ENCODE measurements around the gene OAT.
A peak's percentile ranks its signal among the peaks of the same experiment; 100 is the strongest.
"Not testable (repeated sequence)": the region's sequence is repeated elsewhere in the genome, so short reads cannot be mapped to it uniquely, and the experiment has no call there.

Gene OAT

DNA sequence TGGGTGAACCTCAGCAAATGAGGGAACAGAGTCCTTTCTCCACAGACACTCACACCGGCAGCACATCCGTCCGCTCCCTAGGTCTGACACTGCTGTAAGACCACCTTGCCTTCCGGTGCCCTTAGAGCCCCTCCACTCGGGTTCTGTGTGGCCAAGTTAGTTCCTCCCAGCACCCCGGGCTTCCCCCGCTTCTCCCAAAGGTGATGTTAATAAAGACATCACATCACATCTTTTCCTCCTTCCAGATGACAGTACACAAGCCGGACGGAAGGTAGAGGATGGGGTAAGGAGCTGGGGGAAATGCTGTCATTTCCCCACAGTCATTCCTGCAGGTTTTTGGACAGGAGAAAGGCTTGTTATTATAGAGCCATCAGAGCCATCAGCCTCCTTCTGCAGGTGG, 42.3 kb downstream of the OAT start:
- DNase-seq = no peak

DNA sequence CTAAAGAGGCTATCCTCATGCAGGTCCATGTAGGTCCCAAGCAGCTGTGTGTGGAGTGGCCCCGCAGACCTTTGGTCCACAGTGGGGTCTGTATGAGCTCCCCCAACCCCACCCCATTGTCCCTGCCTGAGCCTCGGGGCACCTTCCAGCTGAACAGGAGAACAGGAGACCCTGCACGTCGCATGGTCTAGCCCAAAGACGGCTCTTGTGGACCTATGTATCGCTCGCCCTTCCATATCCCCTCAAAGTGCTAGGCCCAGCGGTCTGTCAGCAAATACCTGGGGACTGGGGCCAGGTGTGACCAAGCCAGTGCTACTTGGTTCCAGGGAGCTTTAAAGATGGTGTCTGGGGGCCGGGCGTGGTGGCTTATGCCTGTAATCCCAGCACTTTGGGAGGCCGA, 43.0 kb downstream of the OAT start:
- DNase-seq = no peak

DNA sequence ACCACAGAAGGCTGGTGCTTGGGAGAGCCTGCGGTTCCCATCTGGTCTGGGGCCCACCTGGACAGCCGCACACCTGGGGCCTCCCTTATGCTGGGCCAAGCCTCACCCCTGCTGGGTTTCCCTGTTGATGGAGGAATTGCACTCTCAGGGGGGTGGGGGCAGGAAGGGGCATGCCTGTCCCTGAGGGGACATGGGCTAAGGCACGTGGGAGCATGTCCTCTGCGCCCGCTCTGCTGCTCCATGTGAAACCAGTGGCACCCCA, 43.4 kb downstream of the OAT start:
- DNase-seq = no peak

DNA sequence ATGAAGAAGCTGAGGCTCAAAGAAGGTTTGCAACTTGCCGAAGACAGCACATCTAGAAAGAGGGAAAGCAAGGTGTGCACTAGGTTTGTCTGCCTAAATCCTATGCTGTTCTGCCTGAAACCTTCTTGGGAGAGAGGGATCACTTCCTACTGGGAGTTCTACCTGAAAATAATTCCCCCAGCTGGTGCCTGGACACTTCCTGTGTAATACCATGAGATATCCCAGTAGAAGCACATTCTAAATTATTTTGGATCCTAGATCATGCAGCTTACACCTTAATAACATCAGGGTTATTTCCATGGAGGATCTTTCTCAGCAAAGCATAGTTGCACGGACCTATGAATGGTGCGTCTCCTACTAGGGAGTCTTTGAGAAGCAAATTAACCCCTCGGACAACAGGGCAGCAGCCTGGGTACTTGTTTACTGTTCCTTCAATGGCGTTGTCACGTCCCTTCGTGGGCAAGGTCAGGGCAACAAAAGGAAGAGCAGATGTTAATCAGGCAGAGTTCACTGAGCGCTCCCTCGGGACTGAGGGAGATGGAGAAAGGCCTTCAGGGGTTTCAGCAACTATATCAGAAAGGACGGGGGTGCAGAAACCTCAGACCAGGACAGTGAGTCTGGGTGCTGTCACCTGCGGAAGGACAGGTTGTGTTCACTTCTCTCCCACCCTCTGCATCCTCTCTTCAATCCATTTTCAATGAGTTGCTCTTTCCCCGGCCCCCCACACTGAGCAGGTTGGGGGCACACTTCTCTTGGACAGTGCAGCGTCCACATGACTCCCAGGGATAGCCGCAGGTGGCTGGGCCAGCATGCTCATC, 44.0 kb downstream of the OAT start:
- no peak for DNase-seq

DNA sequence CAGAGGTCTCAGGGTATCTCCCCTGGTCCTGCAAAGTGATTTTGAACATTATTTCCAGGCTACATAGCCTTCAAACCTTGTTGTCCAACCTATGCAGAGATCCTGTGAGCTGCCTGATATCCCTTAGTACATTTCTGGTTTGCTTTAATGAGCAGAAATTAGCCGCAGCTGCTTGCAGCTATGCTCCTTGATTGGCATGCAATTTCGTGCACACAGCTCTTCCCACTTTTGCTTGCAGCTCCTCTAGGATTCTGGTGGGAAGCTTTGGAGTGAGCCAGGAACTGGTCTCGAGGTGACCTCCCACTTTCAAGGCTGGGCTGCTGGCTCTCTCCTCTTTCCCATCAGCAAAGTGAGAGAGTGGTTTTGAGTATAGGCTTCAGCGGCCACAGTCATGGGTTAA, 45.8 kb downstream of the OAT start:
- no peak for DNase-seq

DNA sequence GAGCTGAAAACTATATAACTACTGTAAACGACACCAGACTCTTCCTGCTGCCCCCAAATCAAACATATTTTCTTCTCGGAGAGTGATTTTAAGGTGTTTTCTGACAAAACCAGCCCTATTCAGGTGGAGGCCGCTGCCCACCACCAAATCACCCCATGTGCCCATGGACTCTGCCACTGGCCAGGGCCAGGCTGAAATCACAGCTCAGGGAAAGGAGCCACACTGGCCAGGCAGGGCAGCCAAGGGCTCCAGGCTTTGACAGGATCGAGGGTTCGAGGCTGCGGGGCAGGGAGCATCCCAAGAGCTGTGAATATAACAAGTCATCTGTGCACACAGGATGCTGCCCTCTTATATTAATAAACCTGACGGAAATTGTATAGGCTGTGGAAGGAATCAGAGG, 48.3 kb downstream of the OAT start:
- no peak for DNase-seq

DNA sequence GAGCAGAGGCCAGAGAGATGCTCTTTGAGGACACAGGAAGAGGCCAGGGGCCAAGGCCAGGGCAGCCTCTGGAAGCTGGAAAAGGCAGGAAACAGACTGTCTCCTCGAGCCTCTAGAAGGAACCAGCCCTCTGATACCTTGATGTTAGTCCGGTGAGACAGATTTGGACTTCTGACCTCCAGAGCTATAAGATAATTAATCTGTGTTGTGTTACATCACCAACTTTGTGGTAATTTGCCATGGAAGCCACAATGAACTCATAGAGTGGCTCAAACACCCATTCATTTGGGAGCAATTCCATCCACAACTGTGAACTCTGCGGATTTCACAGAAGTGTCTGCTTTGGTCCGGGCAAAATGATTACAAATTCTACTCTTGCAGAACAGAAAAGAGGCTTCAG, 48.7 kb downstream of the OAT start:
- DNase-seq = no peak

DNA sequence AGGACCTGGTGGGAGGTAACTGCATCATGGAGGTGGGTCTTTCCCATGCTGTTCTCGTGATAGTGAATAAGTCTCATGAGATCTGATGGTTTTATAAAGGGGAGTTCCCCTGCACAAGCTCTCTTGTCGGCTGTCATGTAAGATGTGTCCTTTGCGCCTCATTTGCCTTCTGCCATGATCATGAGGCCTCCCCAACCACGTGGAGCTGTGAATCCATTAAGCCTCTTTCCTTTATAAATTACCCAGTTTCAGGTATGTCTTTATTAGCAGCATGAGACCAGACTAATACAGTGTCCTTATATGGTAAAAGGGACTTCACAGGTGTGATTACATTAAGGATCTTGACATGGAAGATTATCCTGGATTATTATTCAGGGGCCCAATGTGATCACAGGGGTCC, 49.2 kb downstream of the OAT start:
- not testable (repeated sequence) for DNase-seq

DNA sequence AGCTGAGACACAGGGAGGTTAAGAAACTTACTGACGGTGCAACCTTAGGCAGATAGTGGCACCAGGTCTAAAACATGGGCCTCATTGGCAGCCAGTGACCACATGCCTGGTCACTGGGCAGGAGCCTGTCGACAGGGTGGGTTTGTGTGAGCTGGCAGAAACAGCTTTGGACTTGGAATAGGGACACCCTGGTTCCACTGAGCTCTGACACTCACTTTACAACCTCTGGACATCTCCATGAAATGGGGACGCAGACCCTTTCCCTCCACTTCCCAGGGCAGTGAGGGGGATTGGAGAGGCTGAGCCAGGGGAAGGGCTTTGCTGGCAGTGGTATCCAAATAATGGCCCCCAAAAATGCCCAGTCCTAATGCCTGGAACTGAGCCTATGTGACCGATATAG, 49.7 kb downstream of the OAT start:
- DNase-seq = no peak

DNA sequence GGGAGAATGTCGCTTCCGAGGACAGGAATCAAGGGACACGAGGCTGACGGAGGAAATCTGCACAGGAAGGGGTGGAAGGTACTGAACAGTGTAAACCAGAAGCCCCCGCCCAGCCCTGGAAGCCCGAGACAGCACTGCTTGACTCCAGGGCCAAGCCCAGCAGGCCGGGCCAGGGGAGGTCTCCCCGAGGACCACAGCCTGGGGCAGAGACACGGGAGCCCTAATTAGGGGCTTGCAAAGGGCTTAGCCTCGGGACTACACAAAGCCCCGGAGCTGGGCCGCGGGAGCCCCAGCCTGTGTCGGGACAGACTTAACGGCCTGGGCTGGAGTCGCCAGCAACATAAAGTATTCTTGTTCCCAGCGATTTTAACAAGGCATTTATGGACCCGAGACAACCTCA, 50.8 kb downstream of the OAT start:
- DNase-seq = no peak

DNA sequence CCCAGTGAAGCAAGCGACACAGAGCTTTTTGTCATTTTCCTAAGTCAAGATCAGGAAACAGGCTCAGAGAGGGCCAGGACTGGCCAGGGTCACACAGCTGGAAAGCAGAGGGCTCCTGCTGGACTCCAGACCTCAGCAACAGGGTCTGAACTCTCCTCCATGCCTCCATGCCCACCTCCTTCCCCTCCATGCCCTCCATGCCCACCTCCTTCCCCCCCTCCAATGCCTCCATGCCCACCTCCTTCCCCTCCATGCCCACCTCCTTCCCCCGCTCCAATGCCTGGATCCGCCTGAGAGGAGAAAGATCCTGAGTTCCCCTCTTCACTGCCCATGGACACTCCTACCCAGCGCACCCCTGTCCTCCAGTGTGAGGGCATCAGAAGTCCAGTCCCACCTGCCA, 51.3 kb downstream of the OAT start:
- no peak for DNase-seq

DNA sequence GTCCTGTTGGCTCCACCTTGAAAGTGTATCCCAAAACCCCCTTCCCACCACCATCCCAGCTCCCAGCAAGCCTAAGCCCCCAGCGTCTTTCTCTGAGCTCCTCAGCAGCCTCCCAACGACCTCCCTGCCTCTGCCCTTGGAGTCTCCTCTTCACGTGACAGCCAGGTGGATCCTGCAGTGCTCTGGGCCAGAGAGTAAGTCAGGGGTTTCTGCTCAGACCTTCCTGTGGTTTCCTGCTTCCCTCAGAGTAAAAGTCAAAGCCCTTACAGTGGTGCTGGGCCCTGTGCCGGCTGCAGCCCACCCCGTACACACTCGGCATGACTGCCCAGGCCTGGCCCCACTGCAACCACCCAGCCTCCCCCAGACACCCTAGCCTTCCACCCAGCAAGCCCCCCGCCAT, 51.9 kb downstream of the OAT start:
- DNase-seq = no peak

DNA sequence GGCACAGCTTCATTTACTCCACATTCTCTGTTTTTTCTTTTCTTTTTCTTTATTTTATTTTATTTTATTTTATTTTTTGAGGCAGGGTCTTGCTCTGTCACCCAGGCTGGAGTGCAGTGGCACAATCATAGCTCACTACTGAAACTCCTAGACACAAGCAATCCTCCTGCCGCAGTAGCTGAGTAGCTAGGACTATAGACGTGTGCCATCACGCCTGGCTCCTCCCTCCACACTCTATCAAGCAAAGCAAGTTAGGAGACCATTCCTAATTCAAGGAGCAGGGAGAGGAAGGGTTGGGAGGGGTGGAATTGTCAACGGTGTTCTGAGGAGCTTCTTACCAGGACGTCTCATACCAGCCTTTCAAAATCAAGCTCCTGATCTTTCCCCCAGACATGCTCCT, 52.4 kb downstream of the OAT start:
- no peak for DNase-seq

DNA sequence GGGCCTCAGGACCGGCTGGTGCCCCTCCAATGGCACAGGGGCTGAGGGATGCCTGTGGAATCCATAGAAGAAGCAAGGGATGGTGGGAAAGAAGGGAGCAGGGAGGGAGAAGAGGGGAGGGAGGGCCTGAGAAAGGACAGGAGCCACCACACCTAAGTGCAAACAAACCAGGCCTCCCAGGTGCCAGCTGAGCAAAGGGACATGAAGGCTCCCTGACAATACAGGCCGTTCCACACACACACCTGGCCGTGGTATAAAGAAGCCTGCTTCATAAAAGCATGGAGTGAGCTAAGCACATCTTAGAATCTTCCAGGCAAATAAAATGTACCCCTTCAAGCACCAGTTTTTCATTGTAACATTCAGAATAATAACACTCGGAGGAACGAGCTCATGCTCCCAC, 54.0 kb downstream of the OAT start:
- peak in 1 of 2 experiments; percentile 25 for DNase-seq

DNA sequence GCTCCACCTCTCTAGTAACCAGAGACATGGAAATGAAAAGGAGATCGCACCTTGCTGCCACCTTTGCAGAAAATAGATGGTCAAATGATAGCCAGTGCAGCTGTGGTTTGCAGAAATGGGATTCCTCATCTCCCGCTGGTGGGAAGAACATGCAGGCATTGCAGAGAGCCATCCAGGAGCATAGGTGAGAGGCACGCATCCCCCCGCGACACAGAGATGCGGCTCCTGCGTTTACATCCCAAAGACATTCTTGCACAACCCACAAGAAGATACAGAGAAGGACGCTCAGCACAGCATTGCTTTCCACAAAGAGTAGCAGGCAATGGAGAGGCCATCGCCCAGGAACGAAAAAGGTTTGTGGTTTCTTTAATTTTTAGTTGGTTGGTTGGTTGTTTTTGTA, 56.2 kb downstream of the OAT start:
- DNase-seq = no peak

DNA sequence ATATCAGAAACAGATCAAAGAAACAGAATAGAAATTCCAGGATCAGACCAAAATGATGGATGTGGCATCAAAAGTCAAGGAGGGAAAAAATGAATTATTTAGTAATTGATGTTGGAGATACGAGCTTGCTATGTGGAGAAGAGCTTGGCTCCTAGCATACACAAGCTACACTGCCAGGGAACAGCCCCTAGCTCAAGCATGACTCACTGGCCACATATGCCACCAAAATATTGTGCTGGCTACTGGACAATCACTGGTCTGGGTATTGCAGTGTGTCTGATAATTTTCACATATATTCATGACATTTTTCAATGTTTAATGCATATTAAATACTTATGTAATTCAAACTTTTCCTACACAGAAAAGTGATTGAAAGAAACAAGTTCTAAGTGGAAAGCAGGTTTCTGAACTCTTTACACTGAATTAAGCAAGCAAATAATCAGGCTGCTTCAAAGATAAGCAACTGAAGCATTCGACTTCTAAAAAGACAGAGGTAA, 59.3 kb downstream of the OAT start:
- no peak for DNase-seq

DNA sequence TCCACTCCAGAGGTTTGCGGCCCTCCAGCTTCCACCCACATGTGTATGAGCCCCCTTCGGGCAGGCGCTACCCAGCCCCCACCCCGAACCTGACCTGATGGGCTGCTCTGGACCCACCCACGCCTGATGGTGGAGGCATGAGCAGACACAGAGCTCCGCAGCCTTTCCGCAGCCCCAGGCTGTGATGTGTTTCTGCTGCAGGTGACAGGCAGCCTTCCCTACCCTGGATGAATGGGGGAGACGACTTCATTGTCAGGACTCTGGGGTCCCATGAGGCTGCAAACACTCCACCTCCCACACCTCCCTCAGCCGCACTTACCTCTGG, 61.2 kb downstream of the OAT start:
- no peak for DNase-seq

DNA sequence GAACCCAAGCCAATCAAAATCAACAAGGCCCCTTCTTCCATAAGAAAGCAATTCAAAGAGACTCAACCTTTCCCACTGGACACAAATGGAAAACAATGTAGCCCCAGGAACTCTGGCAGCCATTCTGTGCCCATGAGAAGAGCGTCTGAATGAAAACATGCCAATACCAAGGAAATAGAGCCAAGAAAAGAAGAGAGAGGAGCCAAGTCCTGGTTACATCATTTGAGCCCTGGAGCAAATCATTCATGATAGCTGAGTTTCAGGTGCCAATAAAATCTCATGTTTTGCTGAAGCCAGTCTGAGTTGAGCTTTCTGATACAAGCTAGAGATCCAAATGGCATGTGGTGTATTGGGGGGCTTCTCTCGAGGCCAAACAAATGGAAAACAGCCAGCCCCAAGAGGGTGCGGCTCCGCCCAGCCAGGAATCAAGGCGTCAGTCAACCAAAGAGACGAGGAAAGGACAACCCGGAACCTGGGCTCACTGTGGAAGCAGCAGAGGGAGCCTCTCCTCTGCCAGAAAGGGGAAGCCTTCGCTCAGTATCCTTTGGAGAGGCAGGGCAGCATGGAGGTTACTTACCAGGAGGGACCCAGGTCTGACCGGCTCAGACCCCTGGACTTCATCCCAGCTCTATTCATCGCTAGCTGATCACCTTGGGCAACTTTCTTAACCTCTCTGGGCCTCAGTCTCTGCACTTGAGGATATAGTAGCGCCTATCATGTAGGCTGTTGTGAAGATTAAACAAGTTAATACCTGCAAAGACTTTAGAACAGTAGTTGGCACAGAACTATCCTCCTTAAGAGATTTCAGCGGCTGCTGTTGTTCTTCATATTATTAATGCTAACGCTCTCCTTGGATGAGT, 61.8 kb downstream of the OAT start:
- DNase-seq = no peak

DNA sequence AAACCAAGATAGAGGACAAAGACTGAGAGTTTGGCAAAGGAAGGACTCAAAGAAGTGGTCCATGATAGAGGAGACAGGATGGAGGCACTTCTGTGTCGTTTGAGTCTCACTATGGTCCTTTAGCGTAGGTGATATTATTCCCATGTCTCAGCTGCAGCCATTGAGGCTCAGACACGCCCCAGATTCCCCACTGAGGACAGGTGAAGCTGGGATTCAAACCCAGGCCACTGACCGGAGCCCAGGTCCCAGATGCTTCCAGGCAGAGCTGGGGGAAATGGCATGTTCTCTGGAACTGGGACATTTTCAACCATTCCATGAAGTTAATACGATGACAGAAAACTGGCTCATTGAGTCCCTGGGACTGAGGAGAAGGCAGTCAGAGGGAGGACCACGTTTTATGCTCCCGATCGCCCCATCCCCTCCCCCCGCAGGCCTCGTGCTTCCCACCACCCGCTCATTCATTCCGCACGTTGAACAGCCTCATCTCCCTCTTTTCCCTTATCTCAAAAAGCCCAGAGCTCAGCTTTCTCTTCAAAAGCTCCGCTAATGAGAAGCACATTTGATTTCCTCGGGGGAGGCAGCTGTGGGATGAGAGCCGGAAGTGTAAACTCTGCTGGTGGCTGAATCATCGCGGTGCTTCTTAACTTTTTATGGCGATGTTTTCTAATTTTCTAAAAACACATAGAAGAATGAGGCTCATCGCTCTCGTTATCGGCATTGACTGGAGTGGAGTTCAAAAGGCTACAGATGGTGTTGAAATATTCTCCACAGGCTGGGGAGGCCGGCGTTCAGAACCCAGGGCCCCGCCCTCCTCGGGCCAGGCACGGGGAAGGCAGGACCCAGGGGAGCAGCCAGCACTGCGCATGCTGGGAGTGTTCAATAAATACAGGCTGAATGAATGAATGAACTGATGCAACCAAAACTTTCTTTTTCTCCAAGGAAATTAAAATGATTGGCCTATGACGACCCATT, 64.0 kb downstream of the OAT start:
- DNase-seq = peak; percentile 56 to 59

DNA sequence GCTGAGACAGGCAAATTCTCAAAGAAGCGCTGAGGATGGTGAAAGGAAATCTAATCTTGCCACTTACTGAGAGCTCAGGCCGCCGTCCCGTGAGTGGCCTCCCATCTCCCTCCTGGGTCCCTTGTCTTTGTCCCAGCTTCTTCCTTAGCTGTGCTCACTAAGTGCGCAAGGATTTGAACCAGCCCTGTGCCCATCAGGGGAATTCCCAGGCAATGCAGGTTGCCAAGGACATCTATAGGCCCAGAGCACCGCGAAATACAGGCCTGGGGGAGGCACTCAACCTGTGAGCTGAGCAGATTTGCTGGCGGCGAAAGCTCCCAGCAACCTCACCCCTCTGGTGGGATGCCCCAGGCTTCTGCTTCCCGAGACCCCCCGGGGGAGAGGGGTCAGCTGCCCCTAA, 64.8 kb downstream of the OAT start:
- DNase-seq = no peak

DNA sequence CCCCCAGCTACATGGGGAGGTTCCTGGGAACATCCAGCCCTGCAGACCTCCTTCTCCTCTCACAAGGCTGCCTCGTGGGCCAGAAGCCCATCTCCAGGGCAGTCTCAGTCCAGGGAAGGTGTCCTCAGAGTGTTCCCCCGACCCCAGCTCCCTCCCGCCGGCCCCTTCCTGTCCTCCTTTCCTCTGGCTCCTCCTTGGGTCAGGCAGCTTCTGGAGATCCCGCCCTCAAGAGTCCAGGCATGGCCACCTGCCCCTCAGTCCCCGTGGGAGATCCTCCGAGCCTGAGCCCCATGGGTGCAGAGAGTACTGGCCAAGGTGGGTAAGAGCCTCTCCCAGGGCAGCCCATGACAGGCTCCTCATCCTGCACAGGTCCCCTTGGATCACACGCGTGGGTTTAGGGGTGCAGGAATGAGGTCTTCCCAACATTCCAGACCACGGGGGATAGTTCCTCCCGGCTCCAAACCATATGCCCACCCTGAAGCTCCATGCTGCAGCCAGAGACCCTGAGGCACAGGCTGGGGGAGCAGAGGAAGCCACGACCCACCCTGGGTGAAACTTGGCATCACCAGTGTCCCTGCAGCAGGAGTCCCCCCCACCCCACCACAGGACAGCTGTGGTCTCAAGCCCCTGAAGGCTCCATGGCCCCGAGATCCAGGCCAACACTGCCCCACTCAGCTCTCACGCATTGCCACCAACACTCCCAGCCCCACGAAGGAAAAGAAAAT, 65.5 kb downstream of the OAT start:
- no peak for DNase-seq

DNA sequence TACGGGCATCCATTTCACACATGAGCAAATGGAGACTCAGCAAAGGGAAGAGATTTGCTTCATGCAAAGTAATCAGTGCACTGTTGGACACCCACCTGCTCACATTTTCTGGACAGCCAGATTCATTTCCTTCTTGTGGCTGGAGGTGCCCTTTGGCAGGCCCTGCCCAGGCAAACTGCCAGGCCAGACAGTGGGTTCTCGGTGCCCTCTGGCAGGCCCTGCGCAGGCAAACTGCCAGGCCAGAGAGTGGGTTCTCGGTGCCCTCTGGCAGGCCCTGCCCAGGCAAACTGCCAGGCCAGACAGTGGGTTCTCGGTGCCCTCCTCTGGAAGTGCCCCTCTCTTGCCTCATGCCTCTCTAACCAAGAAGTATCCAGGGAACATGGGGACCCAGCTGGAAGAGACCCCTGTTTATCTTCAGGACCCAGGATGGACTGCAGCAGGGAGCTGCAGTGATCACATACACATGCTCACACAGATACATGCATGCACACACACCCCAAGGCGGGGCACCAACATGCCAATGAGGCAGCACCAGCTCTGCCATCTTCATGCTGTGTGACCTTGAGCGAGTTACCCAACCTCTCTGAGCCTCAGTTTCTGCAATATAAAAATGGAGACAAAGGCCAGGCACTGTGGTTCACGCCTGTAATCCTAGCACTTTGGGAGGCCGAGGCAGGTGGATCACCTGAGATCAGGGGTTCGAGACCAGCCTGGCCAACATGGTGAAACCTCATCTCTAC, 67.1 kb downstream of the OAT start:
- DNase-seq = no peak
